A172 (cell line): ENCODE data around the gene PARP6. TPM values are rescaled to one million over a fixed set of nuclear protein-coding genes. Genes with fewer than 3 reads are reported as not detected.

ENCODE experiments used
- DNase-seq: peaks from one replicate; pipeline ENCODE4 v3.0.0-alpha.2; 2015; ENCODE audit warnings: low spot score
- total RNA-seq: library from RNA; depleted of rRNA; stranded (reverse); fragments of >200 nt; shearing (Covaris generic); gene quantifications from 2 replicates; pipeline ENCODE4 v1.2.3, GENCODE V29; 2014; rRNA removed

The PARP6 gene
- total RNA-seq: 30.4 and 32.3 TPM in 2 replicates

- peak; percentile 95 for DNase-seq
These were observed at the start of gene PARP6 for GRCh38 chr15:72272213-72272996. PARP6 (minus strand) TSS chr15:72272554; CDS start chr15:72267477, 5,077 bp downstream.

GRCh38 chr15:72319985-72320671 is 47.8 kb upstream of the PARP6 start, which contains the start of gene CELF6:
CELF6 (minus strand) TSS chr15:72320157; CDS start chr15:72319874, 283 bp downstream.
- DNase-seq: peak; percentile 57

GRCh38 chr15:72319360-72319984 is 47.1 kb upstream of the PARP6 start:
- DNase-seq: peak; percentile 45

- DNase-seq: no peak
These were observed 46.1 kb upstream of the PARP6 start for GRCh38 chr15:72318408-72318942.

DNA sequence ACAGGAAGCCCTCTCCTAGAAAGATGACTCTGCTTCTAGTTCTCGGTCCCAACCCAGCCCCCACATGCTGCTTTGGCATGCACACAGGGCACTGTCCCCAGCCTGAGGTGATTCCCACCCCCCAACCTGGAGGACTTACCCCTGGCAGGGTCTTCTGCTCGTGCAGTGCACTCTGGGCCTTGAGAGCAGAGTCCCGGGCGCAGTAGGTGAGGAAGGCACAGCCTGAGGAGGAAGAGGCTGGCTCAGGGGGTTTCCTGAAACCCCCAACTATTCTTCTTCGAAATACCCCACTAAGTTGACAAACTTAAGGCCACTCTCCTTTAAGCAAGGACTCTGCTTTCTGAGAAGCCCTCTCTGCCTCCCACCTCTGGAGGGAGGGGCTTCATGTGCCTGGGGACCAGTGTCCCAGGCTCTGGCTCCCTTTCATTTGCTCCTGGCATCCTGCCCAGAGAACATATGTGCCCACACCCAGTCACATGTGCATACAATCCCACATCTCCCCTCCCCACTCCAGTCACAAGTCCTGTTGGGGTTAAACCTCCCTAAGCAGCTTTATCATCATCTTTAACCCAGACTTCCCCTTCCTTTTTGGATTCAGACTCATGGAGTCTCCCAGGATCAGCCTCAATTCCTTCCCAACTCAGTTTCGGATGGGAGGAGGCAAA is 43.5 kb upstream of the PARP6 start:
- DNase-seq: no peak

GRCh38 chr15:72313881-72314280 is 41.5 kb upstream of the PARP6 start:
- DNase-seq: no peak

GRCh38 chr15:72313448-72313840 is 41.1 kb upstream of the PARP6 start:
- no peak for DNase-seq

GRCh38 chr15:72312605-72313447 is 40.5 kb upstream of the PARP6 start:
- DNase-seq: peak; percentile 64

GRCh38 chr15:72307026-72307425 is 34.7 kb upstream of the PARP6 start:
- no peak for DNase-seq

GRCh38 chr15:72306211-72306785 is 33.9 kb upstream of the PARP6 start:
- peak; percentile 10 for DNase-seq

- DNase-seq: no peak
These were observed 32.2 kb upstream of the PARP6 start for GRCh38 chr15:72304596-72304995.

GRCh38 chr15:72302955-72303354 is 30.6 kb upstream of the PARP6 start:
- DNase-seq: no peak

- no peak for DNase-seq
These were observed 17.4 kb upstream of the PARP6 start for GRCh38 chr15:72289597-72290325.

- DNase-seq: no peak
These were observed 16.6 kb upstream of the PARP6 start for GRCh38 chr15:72288796-72289596.

GRCh38 chr15:72285927-72286516 is 13.7 kb upstream of the PARP6 start:
- DNase-seq: peak; percentile 29

DNA sequence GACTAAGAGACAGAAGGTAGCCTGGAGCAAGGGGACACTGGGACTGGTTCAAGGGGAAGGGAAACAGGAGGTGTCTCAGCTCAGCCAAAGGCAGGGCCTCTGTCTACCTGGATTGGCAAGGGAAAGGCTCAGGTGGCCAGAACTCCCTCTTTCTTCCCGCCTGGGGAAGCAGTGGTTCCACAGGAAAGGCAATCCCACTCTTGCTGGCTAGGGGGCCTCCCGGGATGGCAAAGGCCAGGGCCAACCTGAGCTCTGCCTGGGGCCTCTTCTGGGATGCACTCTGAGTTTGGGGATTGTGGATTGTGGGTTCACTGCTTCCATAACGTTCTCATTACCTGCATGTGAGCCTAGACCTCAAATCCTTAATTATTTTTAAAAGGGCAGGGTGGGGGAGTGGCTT is 13.0 kb upstream of the PARP6 start:
- DNase-seq: no peak

DNA sequence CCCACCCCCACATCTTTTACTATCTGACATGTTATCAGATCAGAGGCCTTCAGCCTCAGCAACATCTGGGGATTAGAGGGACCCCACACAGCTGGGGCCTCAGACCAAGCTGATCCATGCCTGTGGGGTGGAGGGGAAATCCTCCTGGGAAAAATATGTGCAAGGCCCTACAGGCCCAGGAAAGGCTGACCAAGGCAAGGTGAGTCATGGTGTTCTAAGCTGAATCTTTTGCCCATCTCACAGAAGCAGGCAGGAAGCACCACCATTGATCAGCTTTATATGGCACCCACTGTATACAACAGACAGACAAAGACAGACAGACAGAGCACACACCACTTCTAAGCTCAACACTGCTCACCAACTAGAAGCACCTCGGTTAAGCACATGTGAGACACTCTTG is 12.4 kb upstream of the PARP6 start:
- peak; percentile 12 for DNase-seq

GRCh38 chr15:72281713-72282112 is 9.4 kb upstream of the PARP6 start:
- no peak for DNase-seq
